ENCODE measurements around the gene CLEC12A. TPM values are rescaled to one million over a fixed set of nuclear protein-coding genes. Genes with fewer than 3 reads are reported as not detected.
"Not testable (repeated sequence)": the region's sequence is repeated elsewhere in the genome, so short reads cannot be mapped to it uniquely, and the experiment has no call there.

The CLEC12A gene
- total RNA-seq, 1 donor from 2014 or later: not detected

DNA sequence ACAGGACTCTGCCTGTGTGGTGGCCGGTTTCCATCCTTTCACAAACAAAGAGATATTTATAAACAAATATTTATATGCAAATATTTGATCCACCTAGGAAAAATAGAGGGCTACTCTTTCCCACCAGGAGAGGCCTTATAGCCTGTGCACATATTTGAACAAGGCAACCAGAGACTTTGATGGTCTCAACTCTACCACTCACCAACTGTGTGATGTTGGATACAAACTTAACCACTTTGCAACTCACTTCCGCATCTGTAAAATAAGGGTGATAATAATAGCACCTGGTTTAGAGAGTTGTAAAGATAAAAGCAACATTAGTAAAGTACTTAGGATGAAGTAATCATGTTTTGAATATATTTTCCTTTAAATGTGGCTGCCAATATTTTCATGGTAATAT, 1.5 kb upstream of the CLEC12A start:
- DNase-seq (ENCODE audit: low read depth): no peak

DNA sequence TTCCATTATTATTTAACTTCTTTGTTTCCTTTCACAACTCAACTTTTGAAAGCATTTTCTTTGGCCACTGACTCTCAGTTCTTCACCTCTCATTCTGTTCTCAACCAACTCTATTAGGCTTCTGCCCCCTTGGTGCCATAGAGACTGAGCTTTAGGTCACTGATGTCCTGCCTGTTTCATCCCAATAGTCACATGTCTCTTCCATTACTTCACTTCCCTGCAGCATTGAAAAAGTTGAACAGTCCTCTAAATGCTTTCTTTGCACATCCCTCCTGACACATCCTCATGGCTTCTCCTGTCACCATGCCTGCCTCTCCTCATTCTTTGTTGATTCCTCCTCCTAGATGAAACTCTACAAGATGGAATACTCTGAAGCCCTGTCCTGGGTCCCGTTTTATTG, 2.7 kb downstream of the CLEC12A start:
- no peak for DNase-seq (ENCODE audit: low read depth)

DNA sequence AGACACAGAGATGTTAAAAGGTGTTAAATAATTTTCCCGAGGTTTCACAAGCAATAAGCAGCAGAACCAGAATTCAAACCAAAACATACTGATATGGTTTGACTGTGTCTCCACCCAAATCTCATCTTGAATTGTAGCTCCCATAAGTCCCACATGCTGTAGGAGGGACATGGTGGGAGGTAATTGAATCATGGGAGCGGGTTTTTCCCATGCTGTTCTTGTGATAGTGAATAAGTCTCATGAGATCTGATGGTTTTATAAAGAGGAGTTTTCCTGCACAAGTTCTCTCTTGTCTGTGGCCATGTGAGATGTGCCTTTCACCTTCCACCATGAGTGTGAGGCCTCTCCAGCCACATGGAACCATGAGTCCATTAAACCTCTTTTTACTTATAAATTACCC, 3.5 kb downstream of the CLEC12A start:
- not testable (repeated sequence) for DNase-seq (ENCODE audit: low read depth)

DNA sequence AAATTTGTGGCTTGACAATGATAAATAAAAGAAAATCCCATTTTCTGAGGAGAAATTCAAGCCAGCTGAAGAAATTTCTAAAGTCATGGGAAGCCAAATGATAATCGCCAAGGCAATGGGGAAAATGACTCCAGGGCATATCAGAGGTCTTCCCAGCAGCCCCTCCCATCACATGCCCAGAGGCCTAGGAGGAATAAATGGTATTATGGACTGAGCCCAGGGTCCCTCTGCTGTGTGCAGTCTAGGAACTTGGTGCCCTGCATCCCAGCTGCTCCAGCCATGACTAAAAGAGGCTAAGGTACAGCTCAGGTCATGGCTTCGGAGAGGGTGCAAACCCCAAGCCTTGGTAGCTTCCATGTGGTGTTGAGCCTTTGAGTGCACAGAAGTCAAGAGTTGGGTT, 4.4 kb downstream of the CLEC12A start:
- DNase-seq (ENCODE audit: low read depth): no peak

DNA sequence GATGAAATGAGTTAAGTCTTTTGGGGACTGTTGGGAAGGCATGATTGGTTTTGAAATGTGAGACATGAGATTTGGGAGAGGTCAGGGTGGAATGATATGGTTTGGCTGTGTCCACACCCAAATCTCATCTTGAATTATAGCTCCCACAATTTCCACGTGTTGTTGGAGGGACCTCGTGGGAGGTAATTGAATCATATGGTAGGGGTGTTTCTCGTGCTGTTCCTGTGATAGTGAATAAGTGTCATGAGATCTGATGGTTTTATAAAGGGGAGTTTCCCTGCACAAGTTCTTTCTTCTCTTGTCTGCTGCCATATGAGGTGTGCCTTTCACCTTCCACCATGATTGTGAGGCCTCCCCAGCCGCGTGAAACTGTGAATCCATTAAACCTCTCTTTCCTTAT, 5.4 kb downstream of the CLEC12A start:
- DNase-seq (ENCODE audit: low read depth): not testable (repeated sequence)

DNA sequence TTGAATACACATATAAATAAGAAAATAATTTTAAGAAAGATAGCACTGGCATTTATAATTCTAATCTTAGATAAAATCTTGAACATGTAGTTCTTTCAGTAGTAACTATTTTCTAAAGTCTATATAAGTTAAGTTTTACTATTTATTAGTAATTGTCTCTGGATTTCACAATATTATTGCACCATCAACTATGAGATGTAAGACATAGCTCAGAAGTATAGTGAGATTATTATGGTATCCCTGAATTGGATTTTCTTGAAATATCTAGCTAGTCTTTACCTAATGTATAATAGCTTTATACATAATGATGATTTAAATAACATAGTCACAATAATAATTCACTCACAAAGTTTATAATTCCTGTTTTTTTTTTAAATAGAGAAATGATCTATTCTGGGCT, 6.7 kb downstream of the CLEC12A start:
- no peak for DNase-seq (ENCODE audit: low read depth)

DNA sequence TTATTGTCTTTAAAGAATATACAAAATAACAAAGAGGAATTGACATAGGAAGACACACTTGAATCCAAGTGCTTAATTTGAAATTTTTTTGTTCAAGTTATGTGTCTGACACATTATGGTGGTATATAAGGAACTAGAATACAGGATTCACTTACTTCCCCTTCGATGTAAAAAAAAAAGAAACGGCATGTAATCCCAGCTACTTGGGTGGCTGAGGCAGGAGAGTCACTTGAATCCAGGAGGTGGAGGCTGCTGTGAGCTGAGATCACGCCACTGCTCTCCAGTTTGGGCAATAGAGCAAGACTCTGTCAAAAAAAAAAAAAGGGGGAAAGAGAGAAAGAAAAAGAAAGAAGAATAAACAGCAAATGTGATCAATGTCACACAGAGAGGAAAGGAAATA, 8.9 kb downstream of the CLEC12A start:
- no peak for DNase-seq (ENCODE audit: low read depth)

DNA sequence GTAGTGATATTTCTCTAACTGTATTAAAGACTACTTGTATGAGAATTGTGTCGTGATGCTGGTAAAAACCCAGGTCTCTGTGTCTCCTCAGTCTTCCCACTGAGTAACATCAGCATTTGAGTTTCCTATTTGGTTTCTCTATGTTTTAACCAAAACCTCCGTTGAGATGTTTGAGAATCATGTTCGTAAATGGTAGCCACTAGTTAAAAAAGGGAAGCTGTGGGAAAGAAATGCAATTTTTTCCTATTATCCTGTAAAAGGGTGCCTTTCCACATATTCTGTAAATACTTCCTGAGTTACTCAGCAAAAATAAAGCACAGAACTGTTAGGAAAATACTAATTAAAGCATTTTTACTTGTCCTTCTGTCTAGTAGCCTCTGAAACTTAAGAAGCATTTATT, 20.7 kb downstream of the CLEC12A start:
- no peak for DNase-seq (ENCODE audit: low read depth)

DNA sequence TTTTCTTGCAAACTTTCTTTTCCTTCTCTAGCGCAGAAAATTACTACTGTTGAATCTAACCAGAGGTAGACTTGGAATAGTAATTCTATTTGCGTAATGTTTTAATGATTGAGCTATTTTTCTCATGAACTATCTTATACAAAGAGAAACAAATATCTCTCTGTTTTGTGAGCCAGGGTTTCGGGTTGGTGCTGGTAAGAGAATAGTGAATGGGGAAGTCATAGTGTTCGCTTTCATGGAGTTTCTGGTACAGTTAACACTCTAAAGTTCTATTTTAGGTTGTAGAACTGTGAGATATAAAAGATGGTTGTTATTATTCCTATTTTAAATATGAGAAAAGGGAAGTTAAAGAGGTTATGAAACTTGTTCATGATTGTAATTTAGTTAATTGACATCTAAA, 21.1 kb downstream of the CLEC12A start:
- no peak for DNase-seq (ENCODE audit: low read depth)

DNA sequence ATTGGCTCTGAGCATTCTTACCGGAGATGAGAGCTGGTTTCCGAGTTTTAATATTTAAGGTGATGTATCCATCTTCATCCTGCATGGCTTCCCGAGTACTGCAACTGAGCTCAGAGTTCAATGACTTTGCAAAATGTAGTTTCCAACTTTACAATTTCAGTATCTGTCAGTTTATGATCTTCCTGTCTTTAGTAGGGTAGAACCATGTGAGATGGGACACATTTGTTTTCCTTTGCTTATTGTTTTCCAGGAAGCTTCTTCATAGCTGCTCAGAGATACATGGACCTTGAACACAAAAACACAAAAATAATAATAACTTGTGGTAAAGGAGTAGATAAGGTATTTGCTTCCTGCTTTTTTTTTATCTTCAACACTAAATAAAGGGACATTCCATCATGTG, 27.8 kb downstream of the CLEC12A start, which contains the start of gene CLEC1B:
CLEC1B (minus strand) TSS at position 106 of the 400 bp plus-strand sequence; CDS start at position 85, 21 bp downstream.
- DNase-seq (ENCODE audit: low read depth): no peak

DNA sequence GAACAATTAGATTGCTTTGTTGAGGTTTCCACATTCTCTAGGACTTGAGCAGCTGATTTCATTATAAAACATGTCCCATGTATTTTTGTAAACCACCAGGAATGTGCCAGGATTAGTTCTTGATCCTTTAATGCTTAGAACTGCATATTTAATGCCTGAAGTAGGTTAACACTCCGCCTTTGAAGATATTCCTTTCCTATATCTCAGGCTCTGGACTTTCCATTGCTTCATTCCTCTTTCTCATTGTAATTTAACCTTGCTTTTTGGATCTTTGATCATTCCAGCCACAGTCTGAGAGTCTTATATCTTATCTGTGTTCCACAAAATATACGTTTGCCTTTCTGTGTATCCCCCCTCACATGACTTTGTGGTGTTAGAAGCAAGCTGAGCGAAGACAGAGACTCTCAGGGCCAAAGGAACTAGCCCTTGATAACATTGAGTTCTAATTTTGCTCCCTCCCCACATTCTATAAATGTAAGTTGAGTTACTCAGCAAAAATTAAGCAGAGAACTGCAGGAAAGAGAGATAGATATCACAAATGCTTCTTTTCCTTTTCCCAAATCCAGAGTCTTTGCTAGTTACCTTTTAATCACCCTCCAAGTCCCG, 30.1 kb downstream of the CLEC12A start:
- peak; percentile 3 for DNase-seq (ENCODE audit: low read depth)

DNA sequence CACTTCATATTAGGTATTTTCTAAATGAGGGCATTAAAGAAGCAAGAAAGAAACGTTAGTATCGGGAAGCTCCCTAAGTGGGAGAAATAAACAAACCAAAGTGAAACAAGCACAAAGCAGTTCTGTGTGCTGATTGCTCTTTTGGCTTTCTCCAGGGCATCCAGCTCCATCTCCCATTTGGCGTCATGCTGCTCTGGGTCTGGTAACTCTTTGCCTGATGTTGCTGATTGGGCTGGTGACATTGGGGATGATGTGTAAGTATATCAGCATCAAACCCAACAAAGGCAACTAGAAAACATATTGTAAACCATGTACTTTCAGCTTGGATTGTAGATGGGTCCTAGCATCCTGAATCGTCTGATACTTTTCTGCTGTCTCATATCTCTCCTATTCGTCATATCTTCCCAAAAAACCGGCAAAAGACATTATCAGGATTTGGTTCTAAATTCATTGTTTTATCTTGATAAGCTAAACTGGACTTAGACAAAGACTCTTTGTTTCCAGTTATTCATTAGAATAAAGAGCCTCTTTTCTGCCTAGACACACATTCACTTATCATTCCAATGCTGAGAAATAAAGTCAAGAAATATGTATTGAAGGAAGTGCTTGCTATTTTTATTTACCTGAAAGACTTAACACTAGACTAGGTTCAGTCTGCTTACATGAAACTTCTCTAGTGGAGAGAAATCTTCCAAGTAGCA, 41.6 kb downstream of the CLEC12A start:
- no peak for DNase-seq (ENCODE audit: low read depth)

DNA sequence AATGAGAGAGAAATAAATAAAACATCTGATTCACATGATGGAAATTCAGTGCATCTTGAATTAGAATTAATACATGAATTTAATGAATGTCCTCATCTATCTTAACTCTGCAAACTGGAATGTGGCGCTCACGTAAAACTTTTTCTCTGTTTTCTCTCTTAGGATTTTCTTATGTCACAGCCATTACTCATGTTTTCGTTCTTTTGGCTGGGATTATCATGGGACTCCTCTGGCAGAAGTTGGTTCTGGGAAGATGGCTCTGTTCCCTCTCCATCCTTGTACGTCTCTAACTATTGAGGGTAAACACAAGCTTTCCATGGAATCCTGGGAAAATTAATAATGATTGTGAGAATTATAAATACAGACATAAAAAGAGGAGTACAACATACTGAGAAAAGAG, 44.2 kb downstream of the CLEC12A start:
- DNase-seq (ENCODE audit: low read depth): no peak

DNA sequence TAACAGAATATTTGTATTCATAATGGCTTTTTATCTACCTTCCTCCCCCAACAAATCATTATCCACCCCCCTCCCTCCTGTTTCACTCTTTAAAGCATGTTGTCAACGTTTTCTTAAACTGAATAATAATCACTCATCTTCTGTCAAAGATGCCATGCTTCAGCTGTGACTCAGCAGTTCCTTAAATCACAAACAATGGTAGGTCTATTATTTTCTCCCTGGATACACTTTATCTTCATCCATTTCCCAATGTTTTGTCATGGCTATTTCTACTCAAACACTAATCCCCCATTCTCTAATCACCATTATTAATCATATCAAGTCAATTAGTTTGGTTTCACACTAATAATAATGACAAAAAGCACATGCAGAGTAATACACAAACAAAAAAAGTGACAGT, 45.7 kb downstream of the CLEC12A start:
- DNase-seq (ENCODE audit: low read depth): peak; percentile 5

DNA sequence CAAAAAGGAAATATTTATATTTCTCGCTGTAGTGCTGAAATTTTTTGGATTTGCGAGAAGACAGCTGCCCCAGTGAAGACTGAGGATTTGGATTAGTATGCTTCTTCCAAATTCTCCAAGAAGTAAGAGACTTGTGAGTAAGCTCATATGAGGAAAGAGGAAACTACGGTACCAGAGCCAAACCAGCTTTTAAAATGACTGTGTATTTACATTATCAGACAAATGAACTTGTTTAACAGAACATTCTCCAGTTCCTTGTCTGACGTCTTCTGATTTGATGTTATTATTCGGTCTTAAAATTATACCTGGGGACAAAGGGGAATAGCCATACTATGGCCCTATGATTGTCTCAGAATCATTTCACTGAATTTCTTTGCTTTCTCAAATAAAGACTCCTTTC, 47.2 kb downstream of the CLEC12A start:
- no peak for DNase-seq (ENCODE audit: low read depth)

DNA sequence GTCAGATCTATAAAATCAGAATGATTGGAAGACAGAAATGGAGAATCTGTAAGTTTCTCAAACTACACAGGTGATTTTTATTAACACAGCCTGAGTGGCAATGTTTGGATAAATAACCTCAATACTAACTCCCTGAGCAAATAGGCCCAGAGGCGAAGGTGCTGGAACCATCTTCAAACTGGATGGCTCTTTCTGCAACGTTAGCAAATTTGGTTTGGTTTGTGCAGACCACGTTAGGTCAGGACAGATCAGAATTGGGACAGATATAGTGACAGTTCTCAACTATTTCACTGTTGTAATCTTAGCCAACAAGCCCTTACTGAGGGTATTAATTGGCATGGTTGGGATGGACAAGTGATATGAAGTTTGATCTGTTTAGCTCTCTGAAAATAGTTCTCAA, 50.1 kb downstream of the CLEC12A start:
- no peak for DNase-seq (ENCODE audit: low read depth)

DNA sequence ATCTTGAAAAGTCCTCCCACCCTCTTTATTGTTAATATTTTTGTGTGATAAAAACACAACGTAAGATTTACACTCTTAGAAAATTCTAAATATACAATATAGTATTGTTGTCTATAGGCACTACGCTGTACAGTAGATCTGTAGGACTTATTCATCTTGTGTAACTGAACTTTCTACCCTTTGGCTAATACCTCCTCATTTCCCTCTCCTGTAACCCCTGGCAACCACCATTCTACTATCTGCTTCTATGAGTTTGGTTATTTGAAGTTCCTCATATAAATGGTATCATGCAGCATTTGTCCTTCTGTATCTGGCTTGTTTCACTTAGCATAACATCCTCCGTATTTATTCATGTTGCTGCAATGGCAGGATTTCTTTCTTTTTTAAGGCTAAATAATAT, 54.0 kb downstream of the CLEC12A start:
- DNase-seq (ENCODE audit: low read depth): no peak

DNA sequence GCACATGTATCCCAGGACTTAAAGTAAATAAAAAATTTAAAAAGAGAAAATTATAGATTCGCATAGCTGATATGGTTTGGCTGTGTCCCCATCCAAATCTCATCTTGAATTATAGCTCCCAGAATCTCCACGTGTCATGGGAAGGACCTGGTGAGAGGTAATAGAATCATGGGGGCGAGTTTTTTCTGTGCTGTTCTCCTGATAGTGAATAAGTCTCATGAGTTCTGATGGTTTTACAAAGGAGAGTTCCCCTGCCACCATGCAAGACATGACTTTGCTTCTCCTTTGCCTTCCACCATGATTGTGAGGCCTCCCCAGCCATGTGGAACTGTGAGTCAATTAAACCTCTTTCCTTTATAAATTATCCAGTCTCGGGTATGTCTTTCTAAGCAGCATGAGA, 55.5 kb downstream of the CLEC12A start:
- DNase-seq (ENCODE audit: low read depth): not testable (repeated sequence)

DNA sequence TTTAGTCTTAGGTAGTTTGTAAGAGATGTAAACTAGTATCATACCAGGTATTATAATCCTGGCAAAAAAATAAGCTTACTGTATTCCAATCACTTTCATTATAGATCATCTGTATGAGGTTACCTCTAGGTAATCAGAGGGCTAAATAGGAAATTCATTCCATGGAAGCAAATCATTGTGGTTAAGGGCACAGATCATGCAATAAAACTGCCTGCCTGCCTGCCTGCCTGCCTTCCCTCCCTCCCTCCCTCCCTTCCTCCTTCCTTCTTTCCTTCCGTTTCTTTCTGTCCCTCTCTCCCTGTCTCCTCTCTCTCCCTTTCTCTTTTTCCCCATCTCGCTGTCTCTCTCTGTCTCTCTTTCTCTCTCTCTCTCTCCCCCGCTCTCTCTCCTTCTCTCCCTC, 56.1 kb downstream of the CLEC12A start:
- no peak for DNase-seq (ENCODE audit: low read depth)

DNA sequence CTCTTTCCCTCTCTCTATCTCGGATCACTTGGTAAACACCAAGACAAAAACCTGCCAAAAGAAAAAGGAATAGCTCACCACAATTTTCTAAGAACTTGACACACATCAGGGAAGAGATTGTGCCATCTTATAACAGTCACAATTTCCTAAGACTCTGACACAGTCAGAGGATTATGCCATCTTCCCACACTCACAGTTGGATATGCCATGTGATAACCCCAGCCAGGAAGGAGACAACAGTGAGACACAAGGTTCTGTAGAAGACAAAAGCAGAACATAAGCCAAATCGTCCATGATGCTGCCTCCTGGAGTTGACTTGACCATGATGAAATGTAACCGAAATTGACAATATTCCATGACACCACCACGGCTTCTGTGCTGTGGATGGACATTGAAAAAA, 56.5 kb downstream of the CLEC12A start:
- DNase-seq (ENCODE audit: low read depth): peak; percentile 7

DNA sequence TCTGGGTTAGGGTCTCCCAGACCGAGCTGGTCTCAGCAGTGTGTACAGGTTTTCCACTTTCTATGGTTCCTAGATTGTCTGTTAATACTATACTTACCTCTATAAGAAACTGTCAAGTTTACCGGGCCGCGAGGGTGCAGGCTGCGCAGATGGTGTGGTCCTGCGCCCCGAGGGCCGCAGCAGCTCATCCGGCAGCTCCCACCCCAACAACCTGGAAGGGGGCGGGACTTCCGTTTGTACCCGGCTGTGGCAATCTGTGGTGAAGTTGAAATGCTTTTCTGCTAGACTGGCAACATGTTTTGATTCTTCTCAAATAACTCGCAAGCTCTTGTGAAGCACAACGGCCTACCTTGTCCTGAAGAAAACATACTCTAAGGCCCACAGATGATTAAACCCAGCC, 59.2 kb downstream of the CLEC12A start, which contains the start of gene CLEC9A:
CLEC9A (plus strand) TSS at position 237 of the 400 bp plus-strand sequence. CDS start 22,006 bp downstream, outside the sequence.
- DNase-seq (ENCODE audit: low read depth): no peak

DNA sequence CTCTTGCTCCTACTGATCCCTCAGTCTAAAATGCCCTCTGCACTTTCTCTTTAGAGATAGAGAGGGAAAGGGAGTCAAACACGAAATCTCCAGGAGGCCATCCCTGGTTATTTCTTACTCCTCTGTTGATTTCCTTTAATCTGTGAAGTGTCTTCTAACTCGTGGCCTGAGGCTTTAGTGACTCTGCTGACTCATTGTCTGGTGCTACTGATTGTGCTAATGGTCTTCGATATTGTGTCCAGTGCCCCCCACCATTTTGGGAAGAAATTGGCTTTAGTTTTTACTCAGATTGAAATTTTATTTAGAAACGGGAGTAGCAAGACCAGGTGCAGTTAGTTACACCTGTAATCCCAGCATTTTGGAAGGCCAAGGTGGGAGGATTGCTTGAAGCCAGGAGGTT, 60.1 kb downstream of the CLEC12A start:
- DNase-seq (ENCODE audit: low read depth): no peak

DNA sequence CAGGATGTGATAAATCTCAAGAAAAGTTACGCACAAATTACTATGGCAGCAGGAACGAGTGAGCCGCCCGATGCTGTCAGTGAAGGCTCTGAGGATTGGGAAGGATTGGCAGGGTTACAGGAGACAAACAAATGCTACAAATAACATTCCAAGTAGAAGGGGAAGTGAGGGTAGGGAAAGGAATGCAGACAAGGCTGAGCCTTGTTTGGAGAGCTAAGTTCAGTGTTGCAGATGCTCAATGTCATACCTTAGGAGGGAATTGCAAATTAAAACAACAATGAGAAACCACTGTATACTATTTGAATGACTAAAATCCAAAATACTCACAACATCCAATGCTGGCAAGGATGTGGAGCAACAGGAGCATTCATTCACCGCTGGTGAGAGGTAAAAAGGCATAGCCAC, 60.6 kb downstream of the CLEC12A start:
- DNase-seq (ENCODE audit: low read depth): peak; percentile 5
